ENCODE measurements around the gene ATP8B1. TPM values are rescaled to one million over a fixed set of nuclear protein-coding genes. Genes with fewer than 3 reads are reported as not detected.
A peak's percentile ranks its signal among the peaks of the same experiment; 100 is the strongest.

ATP8B1 gene
- total RNA-seq, 1 experiment from 2014 or later: 62.3 TPM

DNA sequence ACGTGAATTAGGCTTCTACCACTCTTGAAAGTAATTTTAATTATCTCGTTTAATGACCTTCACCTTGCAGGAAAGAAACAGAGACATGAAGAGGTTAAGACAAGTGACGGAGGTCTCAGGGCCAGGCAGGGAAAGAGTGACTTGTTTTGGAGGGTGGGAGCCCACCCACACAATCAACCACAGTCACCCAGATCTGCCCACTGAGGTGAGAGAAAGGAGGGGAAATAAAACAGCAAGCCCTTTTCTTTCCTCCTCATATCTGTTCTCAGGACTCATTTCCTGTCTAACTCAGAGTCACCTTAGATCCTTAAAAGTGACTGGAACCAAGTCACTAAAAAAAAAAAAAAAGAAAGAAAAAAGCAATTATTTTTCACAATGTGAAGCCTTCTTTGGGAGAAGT, 26.8 kb downstream of the ATP8B1 start:
- H3K9me3 Mint-ChIP-seq (ENCODE audit: low read depth, unreplicated experiment): no peaks in the 10 kb centered on the region
- H3K4me3 Mint-ChIP-seq (ENCODE audit: low read depth, unreplicated experiment): peak overlapping the region; percentile 28
- peaks cover 90% of the 10 kb centered on the region for H3K4me1 Mint-ChIP-seq (ENCODE audit: low read depth, unreplicated experiment)
- intact Hi-C loops (cut with micrococcal nuclease; ENCODE audit: unreplicated experiment): loop anchor here (2.0 kb wide), 1 partner anchor 24 kb away; no protein-coding TSS in a partner anchor
- CTCF ChIA-PET: interaction anchor here (0.6 to 0.7 kb wide), 2 partner anchors 62 to 560 kb away, joined by 3 to 5 read pairs; no protein-coding TSS in a partner anchor
- peaks cover 48% of the 10 kb centered on the region for H3K36me3 Mint-ChIP-seq (ENCODE audit: insufficient read depth, unreplicated experiment)
- no peak for DNase-seq
- BruUV-seq (replicated peaks): TSS peak; percentile 45
- TF ChIP-seq, protein P1, sequence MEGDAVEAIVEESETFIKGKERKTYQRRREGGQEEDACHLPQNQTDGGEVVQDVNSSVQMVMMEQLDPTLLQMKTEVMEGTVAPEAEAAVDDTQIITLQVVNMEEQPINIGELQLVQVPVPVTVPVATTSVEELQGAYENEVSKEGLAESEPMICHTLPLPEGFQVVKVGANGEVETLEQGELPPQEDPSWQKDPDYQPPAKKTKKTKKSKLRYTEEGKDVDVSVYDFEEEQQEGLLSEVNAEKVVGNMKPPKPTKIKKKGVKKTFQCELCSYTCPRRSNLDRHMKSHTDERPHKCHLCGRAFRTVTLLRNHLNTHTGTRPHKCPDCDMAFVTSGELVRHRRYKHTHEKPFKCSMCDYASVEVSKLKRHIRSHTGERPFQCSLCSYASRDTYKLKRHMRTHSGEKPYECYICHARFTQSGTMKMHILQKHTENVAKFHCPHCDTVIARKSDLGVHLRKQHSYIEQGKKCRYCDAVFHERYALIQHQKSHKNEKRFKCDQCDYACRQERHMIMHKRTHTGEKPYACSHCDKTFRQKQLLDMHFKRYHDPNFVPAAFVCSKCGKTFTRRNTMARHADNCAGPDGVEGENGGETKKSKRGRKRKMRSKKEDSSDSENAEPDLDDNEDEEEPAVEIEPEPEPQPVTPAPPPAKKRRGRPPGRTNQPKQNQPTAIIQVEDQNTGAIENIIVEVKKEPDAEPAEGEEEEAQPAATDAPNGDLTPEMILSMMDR (IDR thresholded peaks at IDR 0.05; ENCODE audit: unreplicated experiment): no peak
- no peaks in the 10 kb centered on the region for H3K27me3 Mint-ChIP-seq (ENCODE audit: unreplicated experiment)
- peak overlapping the region; percentile 78 for H3K27ac Mint-ChIP-seq (ENCODE audit: unreplicated experiment)

DNA sequence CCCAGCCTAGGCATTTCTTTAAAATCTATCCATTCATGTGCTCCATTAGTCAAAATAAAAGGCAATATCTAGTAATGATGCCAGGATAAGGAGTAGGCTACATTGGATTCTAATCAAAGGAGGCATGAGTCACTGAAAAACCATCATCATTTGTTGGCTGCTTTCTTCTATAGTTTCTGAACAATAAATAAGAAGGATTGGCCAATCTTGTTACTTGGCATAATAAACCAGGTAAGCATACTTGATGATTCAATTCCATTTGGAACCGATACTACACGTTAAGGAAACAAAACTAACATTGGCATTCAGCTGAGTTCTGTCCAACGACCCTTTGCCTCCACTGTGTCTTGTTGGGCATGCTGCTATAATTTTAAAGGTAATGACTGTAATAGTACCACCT, 27.2 kb downstream of the ATP8B1 start:
- CTCF ChIA-PET: interaction anchor here (0.7 kb wide), 1 partner anchor 1819 kb away, joined by 8 read pairs; no protein-coding TSS in a partner anchor
- Mint-ChIP-seq H3K9me3 (ENCODE audit: low read depth, unreplicated experiment) (no peaks in the 10 kb centered on the region), H3K27ac (ENCODE audit: unreplicated experiment) (peak overlapping the region; percentile 78), H3K4me3 (ENCODE audit: low read depth, unreplicated experiment) (peak overlapping the region; percentile 28), H3K4me1 (ENCODE audit: low read depth, unreplicated experiment) (peaks cover 90% of the 10 kb centered on the region), H3K36me3 (ENCODE audit: insufficient read depth, unreplicated experiment) (peaks cover 44% of the 10 kb centered on the region), H3K27me3 (ENCODE audit: unreplicated experiment) (no peaks in the 10 kb centered on the region)
- DNase-seq: no peak
- TF ChIP-seq, protein P1 (IDR thresholded peaks at IDR 0.05; ENCODE audit: unreplicated experiment): no peak
- BruUV-seq (replicated peaks): no TSS peak
- intact Hi-C loops (cut with micrococcal nuclease; ENCODE audit: unreplicated experiment): loop anchor here (2.0 kb wide), 1 partner anchor 25 kb away; no protein-coding TSS in a partner anchor

DNA sequence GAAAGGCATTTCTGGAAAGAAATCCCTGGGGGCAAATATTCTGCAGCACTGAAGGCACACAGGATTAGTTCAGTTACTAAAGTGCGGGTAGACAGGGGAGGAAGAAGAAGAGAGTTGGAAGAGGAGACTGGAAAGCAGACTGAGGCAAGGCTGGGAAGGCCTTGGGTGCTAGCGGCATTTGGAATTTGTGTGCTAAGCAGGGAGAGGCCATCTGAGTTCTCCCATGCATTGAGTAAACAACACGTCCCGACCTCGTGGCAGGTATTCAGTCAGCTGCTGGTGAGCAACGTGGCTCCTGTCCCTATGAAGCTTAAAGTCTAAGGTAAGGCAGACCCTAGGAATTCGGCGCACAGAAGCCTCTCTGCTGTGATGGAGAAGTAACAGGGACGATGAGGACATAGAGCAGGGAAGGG, 30.7 kb downstream of the ATP8B1 start:
- no peaks in the 10 kb centered on the region for H3K27me3 Mint-ChIP-seq (ENCODE audit: unreplicated experiment)
- no peaks in the 10 kb centered on the region for H3K9me3 Mint-ChIP-seq (ENCODE audit: low read depth, unreplicated experiment)
- TF ChIP-seq, protein P1 (IDR thresholded peaks at IDR 0.05; ENCODE audit: unreplicated experiment): no peak
- H3K4me1 Mint-ChIP-seq (ENCODE audit: low read depth, unreplicated experiment): peaks cover 73% of the 10 kb centered on the region
- no TSS peak for BruUV-seq (replicated peaks)
- H3K36me3 Mint-ChIP-seq (ENCODE audit: insufficient read depth, unreplicated experiment): peaks cover 18% of the 10 kb centered on the region
- CTCF ChIA-PET: interaction anchor here (1.3 kb wide), 2 partner anchors 8 to 25 kb away, joined by 4 to 7 read pairs; no protein-coding TSS in a partner anchor
- H3K27ac Mint-ChIP-seq (ENCODE audit: unreplicated experiment): peak overlapping the region; percentile 22
- no peak for DNase-seq
- H3K4me3 Mint-ChIP-seq (ENCODE audit: low read depth, unreplicated experiment): no peak overlapping the region
- intact Hi-C loops (cut with micrococcal nuclease; ENCODE audit: unreplicated experiment): no loop called here

DNA sequence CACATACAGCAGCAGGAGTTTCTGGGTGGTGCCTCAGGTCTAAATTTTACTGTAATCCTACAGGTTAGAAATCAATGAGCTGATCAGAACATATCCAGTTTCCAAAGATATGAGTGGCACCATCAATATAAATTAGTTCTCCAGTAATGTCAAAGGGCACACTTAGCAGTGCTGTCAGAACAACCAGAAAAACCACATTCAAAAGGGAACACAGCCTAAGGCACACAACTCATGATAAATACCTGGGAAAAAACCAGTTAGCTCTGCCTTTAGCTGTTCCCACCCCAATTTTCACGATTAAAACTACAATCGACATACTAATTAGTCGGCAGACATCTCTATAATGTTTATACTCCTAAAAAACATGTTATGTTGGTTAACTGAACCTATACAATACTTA, 31.5 kb downstream of the ATP8B1 start:
- Mint-ChIP-seq H3K27me3 (ENCODE audit: unreplicated experiment) (no peaks in the 10 kb centered on the region), H3K4me3 (ENCODE audit: low read depth, unreplicated experiment) (no peak overlapping the region), H3K27ac (ENCODE audit: unreplicated experiment) (peak overlapping the region; percentile 88), H3K4me1 (ENCODE audit: low read depth, unreplicated experiment) (peaks cover 71% of the 10 kb centered on the region), H3K36me3 (ENCODE audit: insufficient read depth, unreplicated experiment) (peaks cover 18% of the 10 kb centered on the region), H3K9me3 (ENCODE audit: low read depth, unreplicated experiment) (no peaks in the 10 kb centered on the region)
- DNase-seq: no peak
- intact Hi-C loops (cut with micrococcal nuclease; ENCODE audit: unreplicated experiment): no loop called here
- BruUV-seq (replicated peaks): no TSS peak
- TF ChIP-seq, protein P1 (IDR thresholded peaks at IDR 0.05; ENCODE audit: unreplicated experiment): no peak
- CTCF ChIA-PET: interaction anchor here (1.3 kb wide), 2 partner anchors 9 to 26 kb away, joined by 4 to 7 read pairs; no protein-coding TSS in a partner anchor
